HPDE6-E6E7 (cell line): ENCODE data around the gene ZNF273.
"Not testable (repeated sequence)": the region's sequence is repeated elsewhere in the genome, so short reads cannot be mapped to it uniquely, and the experiment has no call there.

Source experiments
- DNase-seq: peaks from one replicate; pipeline ENCODE4 v3.0.0; 2011; ENCODE audit warnings: missing footprints; ENCODE audit errors: extremely low spot score

ZNF273 gene

GRCh38 chr7:64888901-64889685 is 14.0 kb upstream of the ZNF273 start:
- no peak for DNase-seq

GRCh38 chr7:64889686-64890162 is 13.3 kb upstream of the ZNF273 start:
- DNase-seq = no peak

GRCh38 chr7:64890273-64890672 is 12.8 kb upstream of the ZNF273 start:
- not testable (repeated sequence) for DNase-seq

- no peak for DNase-seq
These were observed 12.2 kb upstream of the ZNF273 start for GRCh38 chr7:64890761-64891362.

GRCh38 chr7:64891363-64892081 is 11.6 kb upstream of the ZNF273 start:
- peak; percentile 39 for DNase-seq

- no peak for DNase-seq
These were observed 11.0 kb upstream of the ZNF273 start for GRCh38 chr7:64892116-64892515.

GRCh38 chr7:64892666-64893309 is 10.3 kb upstream of the ZNF273 start:
- DNase-seq = no peak

GRCh38 chr7:64893401-64893800 is 9.7 kb upstream of the ZNF273 start:
- no peak for DNase-seq

GRCh38 chr7:64902461-64902805 is 640 bp upstream of the ZNF273 start:
- DNase-seq = not testable (repeated sequence)

GRCh38 chr7:64904008-64904407 is 935 bp downstream of the ZNF273 start:
- DNase-seq = no peak

- DNase-seq = no peak
These were observed 2.1 kb downstream of the ZNF273 start for GRCh38 chr7:64905133-64905532.

- no peak for DNase-seq
These were observed 2.5 kb downstream of the ZNF273 start for GRCh38 chr7:64905547-64905946.

GRCh38 chr7:64907641-64908326 is 4.7 kb downstream of the ZNF273 start:
- no peak for DNase-seq

GRCh38 chr7:64908358-64908757 is 5.3 kb downstream of the ZNF273 start:
- DNase-seq = no peak

GRCh38 chr7:64914557-64914956 is 11.5 kb downstream of the ZNF273 start:
- no peak for DNase-seq

GRCh38 chr7:64915301-64915700 is 12.2 kb downstream of the ZNF273 start:
- not testable (repeated sequence) for DNase-seq

- DNase-seq = not testable (repeated sequence)
These were observed 25.4 kb downstream of the ZNF273 start for GRCh38 chr7:64928252-64929187.

- DNase-seq = no peak
These were observed 31.4 kb downstream of the ZNF273 start for GRCh38 chr7:64934478-64934877.

- DNase-seq = no peak
These were observed 35.5 kb downstream of the ZNF273 start for GRCh38 chr7:64938540-64938939.

- DNase-seq = not testable (repeated sequence)
These were observed 36.9 kb downstream of the ZNF273 start for GRCh38 chr7:64940021-64940420.
